Measurements from ENCODE around the gene OVCA2.

Gene OVCA2

GRCh38 chr17:2068519-2069051, 26.8 kb downstream of the OVCA2 start:
- Histone ChIP-seq H3K9me3 (ENCODE audit: low read length) (no peaks in the 10 kb centered on the region), H3K36me3 (ENCODE audit: insufficient read depth, low read length) (peaks cover 9% of the 10 kb centered on the region; the same call in 1 of the 2 replicates), H3K4me2 (ENCODE audit: low read length) (no peak overlapping the region), H3K9ac (ENCODE audit: low read length) (no peak overlapping the region), H3K4me1 (ENCODE audit: insufficient read depth, low read length, severe bottlenecking) (peaks cover 35% of the 10 kb centered on the region), H3K79me2 (ENCODE audit: insufficient read depth, low read length) (no peaks in the 10 kb centered on the region), H3K27me3 (ENCODE audit: insufficient read depth, low read length) (no peaks in the 10 kb centered on the region), H2AFZ (ENCODE audit: low read length) (no peak overlapping the region), H3K9me2 (ENCODE audit: low read depth, low read length) (no peaks in the 10 kb centered on the region), H3F3A (ENCODE audit: insufficient read depth, low read length) (no peaks in the 10 kb centered on the region), H3K4me3 (ENCODE audit: low read depth, low read length, poor library complexity, severe bottlenecking) (no peak overlapping the region), H3K27ac (ENCODE audit: low read depth, low read length, poor library complexity, severe bottlenecking) (peak overlapping the region; percentile 3), H4K20me1 (ENCODE audit: insufficient read depth, low read length) (no peaks in the 10 kb centered on the region)
- TF ChIP-seq EZH2 (IDR thresholded peaks at IDR 0.05; ENCODE audit: borderline replicate concordance, low read length) (no peak), CTCF (IDR thresholded peaks at IDR 0.05; ENCODE audit: low read length) (no peak)

DNA sequence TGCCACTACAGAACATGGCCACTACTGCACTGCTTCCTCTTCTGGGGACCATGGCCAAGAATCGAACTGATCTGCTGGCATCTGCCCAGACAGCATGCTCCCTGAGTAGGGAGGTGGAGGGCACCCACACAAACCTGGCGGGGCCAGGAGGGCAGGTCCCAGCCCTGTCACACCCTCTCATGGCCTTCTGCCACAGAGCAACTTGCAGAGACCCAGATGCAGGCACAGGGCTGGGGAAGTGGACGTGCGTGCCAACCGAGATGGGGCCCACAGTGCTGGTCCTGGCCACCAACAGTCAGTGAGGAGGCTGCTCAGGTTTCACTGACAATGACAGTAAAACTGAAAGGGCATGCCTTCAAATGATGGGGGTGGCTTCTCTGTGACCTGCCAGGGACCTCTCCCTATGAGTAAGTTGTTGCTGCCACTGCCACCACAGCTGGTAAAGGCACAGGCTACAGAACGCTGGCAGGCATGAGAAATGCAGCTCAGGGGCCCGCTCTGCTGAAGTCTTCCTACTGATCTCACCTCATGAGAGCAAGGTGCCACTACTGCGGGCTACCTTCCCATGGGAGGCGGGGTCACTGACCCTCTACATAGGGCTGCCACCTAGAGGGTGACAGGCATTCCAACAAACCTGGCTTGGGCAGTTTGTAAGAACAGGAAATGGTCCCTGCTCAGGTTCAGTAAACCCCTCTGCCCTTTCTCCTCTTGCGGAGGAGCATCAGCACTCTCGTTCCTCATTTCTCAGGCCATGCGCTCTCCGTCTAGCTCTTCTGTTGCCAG, 28.6 kb downstream of the OVCA2 start:
- H3K79me2 ChIP-seq (ENCODE audit: insufficient read depth, low read length): no peaks in the 10 kb centered on the region
- H3K27me3 ChIP-seq (ENCODE audit: insufficient read depth, low read length): no peaks in the 10 kb centered on the region
- H3K9ac ChIP-seq (ENCODE audit: low read length): no peak overlapping the region; the same call in 1 of the 2 replicates
- H2AFZ ChIP-seq (ENCODE audit: low read length): no peak overlapping the region
- H3K4me1 ChIP-seq (ENCODE audit: insufficient read depth, low read length, severe bottlenecking): peaks cover 19% of the 10 kb centered on the region
- H3K9me2 ChIP-seq (ENCODE audit: low read depth, low read length): no peaks in the 10 kb centered on the region
- H3K4me2 ChIP-seq (ENCODE audit: low read length): no peak overlapping the region
- no peaks in the 10 kb centered on the region for H3K9me3 ChIP-seq (ENCODE audit: low read length)
- no peaks in the 10 kb centered on the region for H3F3A ChIP-seq (ENCODE audit: insufficient read depth, low read length)
- no peaks in the 10 kb centered on the region for H4K20me1 ChIP-seq (ENCODE audit: insufficient read depth, low read length)
- TF ChIP-seq EZH2 (IDR thresholded peaks at IDR 0.05; ENCODE audit: borderline replicate concordance, low read length) (no peak), CTCF (IDR thresholded peaks at IDR 0.05; ENCODE audit: low read length) (no peak; the same call in 1 of the 2 replicates)
- H3K27ac ChIP-seq (ENCODE audit: low read depth, low read length, poor library complexity, severe bottlenecking): peak overlapping the region; percentile 48
- peaks cover 5% of the 10 kb centered on the region; the same call in 1 of the 2 replicates for H3K36me3 ChIP-seq (ENCODE audit: insufficient read depth, low read length)
- H3K4me3 ChIP-seq (ENCODE audit: low read depth, low read length, poor library complexity, severe bottlenecking): no peak overlapping the region

DNA sequence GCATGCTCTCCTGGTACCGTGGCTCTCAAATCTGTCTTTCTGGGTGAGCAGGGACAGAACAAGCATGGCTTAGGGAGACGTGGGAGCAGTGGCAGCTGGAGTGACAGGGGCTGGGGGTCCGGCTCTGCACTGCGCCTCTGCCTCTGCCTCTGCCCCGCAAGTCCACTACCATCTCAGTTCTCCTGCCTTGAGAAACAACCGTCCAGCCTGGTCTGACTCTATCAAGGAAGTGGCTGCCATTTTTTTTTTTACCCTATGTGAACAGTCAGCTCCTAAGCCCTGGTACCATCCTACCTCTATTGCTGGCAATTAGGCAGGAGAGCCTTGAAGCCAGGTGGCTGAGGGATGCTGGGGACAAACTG, 29.2 kb downstream of the OVCA2 start:
- TF ChIP-seq CTCF (IDR thresholded peaks at IDR 0.05; ENCODE audit: low read length) (no peak; the same call in 1 of the 2 replicates), EZH2 (IDR thresholded peaks at IDR 0.05; ENCODE audit: borderline replicate concordance, low read length) (no peak)

More for the DNA sequence above, 29.2 kb downstream of the OVCA2 start:
- Histone ChIP-seq H3K4me3 (ENCODE audit: low read depth, low read length, poor library complexity, severe bottlenecking) (no peak overlapping the region), H4K20me1 (ENCODE audit: insufficient read depth, low read length) (no peaks in the 10 kb centered on the region), H3F3A (ENCODE audit: insufficient read depth, low read length) (no peaks in the 10 kb centered on the region), H3K9me2 (ENCODE audit: low read depth, low read length) (no peaks in the 10 kb centered on the region), H3K27me3 (ENCODE audit: insufficient read depth, low read length) (no peaks in the 10 kb centered on the region), H3K36me3 (ENCODE audit: insufficient read depth, low read length) (peaks cover 5% of the 10 kb centered on the region; the same call in 1 of the 2 replicates), H3K9ac (ENCODE audit: low read length) (no peak overlapping the region; the same call in 1 of the 2 replicates), H2AFZ (ENCODE audit: low read length) (no peak overlapping the region), H3K4me1 (ENCODE audit: insufficient read depth, low read length, severe bottlenecking) (peaks cover 19% of the 10 kb centered on the region), H3K4me2 (ENCODE audit: low read length) (no peak overlapping the region), H3K79me2 (ENCODE audit: insufficient read depth, low read length) (no peaks in the 10 kb centered on the region), H3K9me3 (ENCODE audit: low read length) (no peaks in the 10 kb centered on the region), H3K27ac (ENCODE audit: low read depth, low read length, poor library complexity, severe bottlenecking) (peak overlapping the region; percentile 48)

All from OCI-LY1 (cell line).